ENCODE measurements around the gene SMARCAL1.

Gene SMARCAL1

DNA sequence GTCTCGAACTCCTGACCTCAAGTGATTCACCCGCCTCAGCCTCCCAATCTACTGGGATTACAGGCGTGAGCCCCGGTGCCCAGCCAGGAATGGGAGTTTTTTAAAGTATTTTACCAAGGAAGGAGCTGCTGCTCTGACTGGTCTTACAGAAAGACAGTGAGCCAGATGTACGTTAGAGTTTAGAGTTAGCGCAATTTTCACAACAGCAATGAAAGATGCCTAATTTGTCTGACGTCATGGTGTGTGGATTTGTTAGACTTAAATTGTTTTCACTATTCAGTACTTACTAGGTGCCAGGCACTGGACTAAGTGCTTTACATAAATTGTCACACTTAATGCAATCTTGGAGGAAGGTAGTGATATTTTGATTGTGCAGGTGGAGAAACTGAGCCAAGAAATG is 74.0 kb downstream of the SMARCAL1 start:
- Histone ChIP-seq H3K9me3 (ENCODE audit: control insufficient read depth, insufficient read depth, low read length) (no peaks in the 10 kb centered on the region), H3K4me3 (ENCODE audit: low read depth, low read length) (no peak overlapping the region)

DNA sequence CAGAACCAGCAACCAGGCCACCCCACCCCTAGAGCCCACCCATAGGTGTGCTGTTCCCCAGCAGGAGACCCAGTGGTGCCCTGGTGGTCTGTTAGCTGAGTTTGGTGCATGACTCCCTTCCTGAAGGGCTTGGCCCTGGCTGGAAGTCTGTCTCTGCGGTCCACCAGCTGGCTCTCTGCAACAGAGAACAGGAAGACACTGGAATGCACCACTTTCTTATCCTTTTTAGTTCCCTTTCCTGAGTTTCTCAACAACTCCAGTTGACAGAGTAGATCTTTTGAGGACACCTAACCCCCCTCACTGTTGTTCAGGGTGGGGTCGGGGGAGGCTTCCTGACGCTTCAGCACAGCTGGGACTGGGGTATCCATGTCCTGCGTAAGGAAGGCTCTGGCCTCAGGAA is 74.4 kb downstream of the SMARCAL1 start:
- H3K9me3 ChIP-seq (ENCODE audit: control insufficient read depth, insufficient read depth, low read length) = no peaks in the 10 kb centered on the region
- H3K4me1 ChIP-seq (ENCODE audit: control insufficient read depth, insufficient read depth, low read length) = no peaks in the 10 kb centered on the region
- no peaks in the 10 kb centered on the region for H3K27me3 ChIP-seq (ENCODE audit: control insufficient read depth, insufficient read depth, low read length)
- no peak overlapping the region for H3K4me3 ChIP-seq (ENCODE audit: low read depth, low read length)
- H3K9ac ChIP-seq (ENCODE audit: low read depth, low read length) = no peak overlapping the region
- H3K36me3 ChIP-seq (ENCODE audit: control insufficient read depth, insufficient read depth, low read length) = no peaks in the 10 kb centered on the region

More for the DNA sequence above, 74.0 kb downstream of the SMARCAL1 start:
- H3K36me3 ChIP-seq (ENCODE audit: control insufficient read depth, insufficient read depth, low read length) = no peaks in the 10 kb centered on the region
- H3K4me1 ChIP-seq (ENCODE audit: control insufficient read depth, insufficient read depth, low read length) = no peaks in the 10 kb centered on the region
- no peak overlapping the region for H3K9ac ChIP-seq (ENCODE audit: low read depth, low read length)
- no peaks in the 10 kb centered on the region for H3K27me3 ChIP-seq (ENCODE audit: control insufficient read depth, insufficient read depth, low read length)

DNA sequence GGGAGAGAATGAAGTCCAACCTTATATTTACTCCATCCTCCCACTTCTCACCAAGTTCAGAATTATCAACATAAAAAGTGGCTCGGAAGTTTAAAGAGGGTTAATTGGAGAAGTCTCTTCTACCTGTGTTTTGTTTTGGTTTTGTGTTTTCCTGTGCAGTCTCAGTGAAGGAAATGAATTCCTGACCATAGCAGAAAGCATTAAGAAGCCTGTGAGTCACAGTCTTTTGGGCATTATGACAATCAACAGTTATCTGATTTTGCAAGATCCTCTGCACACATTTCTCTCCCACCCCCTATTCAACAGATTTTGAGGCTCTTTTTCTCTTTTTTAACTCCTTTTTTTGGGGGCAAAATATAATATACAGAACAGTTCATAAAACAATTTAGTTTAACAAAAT is 77.8 kb downstream of the SMARCAL1 start:
- Histone ChIP-seq H3K27me3 (ENCODE audit: control insufficient read depth, insufficient read depth, low read length) (no peaks in the 10 kb centered on the region), H3K9ac (ENCODE audit: low read depth, low read length) (no peak overlapping the region), H3K36me3 (ENCODE audit: control insufficient read depth, insufficient read depth, low read length) (no peaks in the 10 kb centered on the region), H3K9me3 (ENCODE audit: control insufficient read depth, insufficient read depth, low read length) (no peaks in the 10 kb centered on the region), H3K4me1 (ENCODE audit: control insufficient read depth, insufficient read depth, low read length) (no peaks in the 10 kb centered on the region), H3K4me3 (ENCODE audit: low read depth, low read length) (no peak overlapping the region)

DNA sequence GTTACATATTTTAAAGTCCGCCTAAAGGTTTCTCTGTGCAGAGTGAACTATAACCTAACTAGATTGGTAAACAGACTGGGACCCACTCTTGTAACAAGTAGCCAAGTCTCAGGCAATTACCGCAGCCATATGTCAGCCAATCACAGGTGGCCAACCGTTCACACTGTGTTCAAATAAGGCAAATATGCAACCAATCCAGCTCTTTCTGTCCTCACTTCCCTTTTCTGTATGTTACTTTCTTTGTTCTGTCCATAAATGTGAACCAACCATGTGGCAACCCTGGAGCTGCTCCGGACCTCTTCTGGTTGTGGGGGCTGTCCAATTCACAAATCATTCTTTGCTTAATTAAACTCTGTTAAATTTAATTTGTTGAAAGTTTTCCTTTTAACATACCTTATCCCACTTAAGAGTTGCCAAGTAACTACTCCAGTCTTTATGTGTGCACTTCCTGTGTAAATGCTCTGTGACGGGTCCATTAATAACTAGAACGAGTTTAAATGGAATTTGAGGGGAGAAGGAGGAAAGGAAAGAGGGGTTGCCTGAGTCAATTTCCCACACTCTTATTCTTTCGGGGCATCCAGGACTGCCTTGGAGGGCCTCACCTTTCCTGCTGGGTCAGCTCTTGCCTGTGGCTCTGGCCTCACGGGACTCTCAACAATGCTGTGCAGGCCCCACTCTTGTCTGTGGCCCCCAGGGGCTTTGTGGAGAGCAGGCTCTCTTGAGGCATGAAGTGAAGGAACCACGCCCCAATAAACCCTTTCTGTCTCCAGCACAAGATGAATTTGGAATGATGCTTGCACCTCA is 79.7 kb downstream of the SMARCAL1 start:
- Histone ChIP-seq H3K9me3 (ENCODE audit: control insufficient read depth, insufficient read depth, low read length) (no peaks in the 10 kb centered on the region), H3K9ac (ENCODE audit: low read depth, low read length) (no peak overlapping the region), H3K4me3 (ENCODE audit: low read depth, low read length) (no peak overlapping the region), H3K27me3 (ENCODE audit: control insufficient read depth, insufficient read depth, low read length) (no peaks in the 10 kb centered on the region), H3K36me3 (ENCODE audit: control insufficient read depth, insufficient read depth, low read length) (no peaks in the 10 kb centered on the region), H3K4me1 (ENCODE audit: control insufficient read depth, insufficient read depth, low read length) (no peaks in the 10 kb centered on the region)

DNA sequence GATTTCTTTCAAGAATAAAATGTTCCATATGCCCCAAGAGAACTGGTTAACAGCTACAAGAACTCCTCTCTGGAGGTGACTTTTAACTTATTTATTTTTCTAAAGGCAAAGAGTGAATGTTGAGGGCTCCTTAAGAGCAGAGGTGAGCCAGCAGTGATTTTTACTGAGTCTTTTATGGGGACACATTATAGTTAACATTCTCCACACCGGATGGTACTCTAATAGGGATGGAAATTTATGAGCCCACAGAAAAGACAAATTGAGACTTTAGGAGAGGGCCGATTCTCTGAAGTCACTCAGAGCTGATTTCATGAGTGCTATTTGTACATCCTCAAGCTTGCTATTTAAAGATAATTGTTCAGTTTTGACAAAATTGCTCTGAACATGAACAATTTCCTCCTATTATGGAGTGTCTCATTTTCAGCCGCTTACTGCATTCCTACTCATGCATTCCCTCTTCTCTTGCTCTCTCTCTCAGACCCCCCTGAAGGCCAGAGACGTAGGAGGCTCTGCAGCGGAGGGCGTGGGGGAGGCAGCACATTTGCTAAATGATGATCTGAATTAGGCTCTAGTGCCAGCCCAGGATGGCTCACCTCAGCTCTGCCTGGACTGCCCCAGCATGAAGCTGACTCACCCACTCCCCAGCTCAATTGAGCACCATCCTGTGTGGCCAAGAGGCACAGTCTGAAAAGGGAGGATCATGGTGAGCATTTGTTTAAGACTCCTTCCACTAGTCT is 80.5 kb downstream of the SMARCAL1 start:
- H3K9ac ChIP-seq (ENCODE audit: low read depth, low read length) = no peak overlapping the region

DNA sequence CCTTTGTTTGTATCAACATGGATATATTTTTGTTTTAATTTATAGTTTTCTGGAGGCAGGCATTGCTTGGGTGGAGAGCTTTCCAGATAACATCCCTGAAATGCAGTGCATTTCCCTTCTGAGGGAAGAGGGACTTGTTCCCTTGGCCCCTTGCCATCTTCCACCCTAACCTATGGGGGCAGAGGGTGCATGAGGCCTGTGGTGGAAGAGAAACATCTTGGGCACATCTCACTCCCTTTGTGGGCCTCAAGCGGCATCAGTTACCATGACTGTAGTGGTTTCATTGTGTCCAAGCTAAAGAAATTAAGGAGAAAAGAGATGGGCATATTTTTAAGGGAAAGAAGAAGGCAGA is 81.0 kb downstream of the SMARCAL1 start:
- Histone ChIP-seq H3K4me3 (ENCODE audit: low read depth, low read length) (no peak overlapping the region), H3K9ac (ENCODE audit: low read depth, low read length) (no peak overlapping the region), H3K4me1 (ENCODE audit: control insufficient read depth, insufficient read depth, low read length) (peaks cover 3% of the 10 kb centered on the region)

More for the DNA sequence above, 80.5 kb downstream of the SMARCAL1 start:
- H3K27me3 ChIP-seq (ENCODE audit: control insufficient read depth, insufficient read depth, low read length) = no peaks in the 10 kb centered on the region
- H3K4me3 ChIP-seq (ENCODE audit: low read depth, low read length) = no peak overlapping the region
- H3K36me3 ChIP-seq (ENCODE audit: control insufficient read depth, insufficient read depth, low read length) = no peaks in the 10 kb centered on the region
- H3K4me1 ChIP-seq (ENCODE audit: control insufficient read depth, insufficient read depth, low read length) = no peaks in the 10 kb centered on the region
- no peaks in the 10 kb centered on the region for H3K9me3 ChIP-seq (ENCODE audit: control insufficient read depth, insufficient read depth, low read length)

DNA sequence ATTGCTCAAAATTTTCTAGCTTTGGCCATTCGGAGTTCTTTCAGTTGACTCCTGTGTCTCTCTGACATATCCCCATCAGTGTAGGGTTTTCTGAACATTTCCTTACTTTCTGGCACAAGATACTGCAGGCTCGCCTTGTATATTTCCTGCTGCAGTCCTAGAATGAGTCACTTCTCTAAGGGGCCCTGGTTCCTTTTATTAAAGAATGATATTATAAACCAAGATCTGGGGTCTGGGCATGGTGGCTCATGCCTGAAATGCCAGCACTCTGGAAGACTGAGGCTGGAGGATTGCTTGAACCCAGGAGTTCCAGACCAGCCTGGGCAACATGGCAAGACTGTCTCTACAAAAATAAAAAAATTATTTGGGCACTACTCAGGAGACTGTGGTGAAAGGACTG is 83.4 kb downstream of the SMARCAL1 start:
- Histone ChIP-seq H3K4me3 (ENCODE audit: low read depth, low read length) (no peak overlapping the region), H3K9ac (ENCODE audit: low read depth, low read length) (no peak overlapping the region), H3K27me3 (ENCODE audit: control insufficient read depth, insufficient read depth, low read length) (no peaks in the 10 kb centered on the region), H3K4me1 (ENCODE audit: control insufficient read depth, insufficient read depth, low read length) (peaks cover 7% of the 10 kb centered on the region), H3K36me3 (ENCODE audit: control insufficient read depth, insufficient read depth, low read length) (peaks cover 12% of the 10 kb centered on the region), H3K9me3 (ENCODE audit: control insufficient read depth, insufficient read depth, low read length) (no peaks in the 10 kb centered on the region)

More for the DNA sequence above, 81.0 kb downstream of the SMARCAL1 start:
- H3K27me3 ChIP-seq (ENCODE audit: control insufficient read depth, insufficient read depth, low read length) = no peaks in the 10 kb centered on the region
- no peaks in the 10 kb centered on the region for H3K9me3 ChIP-seq (ENCODE audit: control insufficient read depth, insufficient read depth, low read length)
- H3K36me3 ChIP-seq (ENCODE audit: control insufficient read depth, insufficient read depth, low read length) = no peaks in the 10 kb centered on the region

DNA sequence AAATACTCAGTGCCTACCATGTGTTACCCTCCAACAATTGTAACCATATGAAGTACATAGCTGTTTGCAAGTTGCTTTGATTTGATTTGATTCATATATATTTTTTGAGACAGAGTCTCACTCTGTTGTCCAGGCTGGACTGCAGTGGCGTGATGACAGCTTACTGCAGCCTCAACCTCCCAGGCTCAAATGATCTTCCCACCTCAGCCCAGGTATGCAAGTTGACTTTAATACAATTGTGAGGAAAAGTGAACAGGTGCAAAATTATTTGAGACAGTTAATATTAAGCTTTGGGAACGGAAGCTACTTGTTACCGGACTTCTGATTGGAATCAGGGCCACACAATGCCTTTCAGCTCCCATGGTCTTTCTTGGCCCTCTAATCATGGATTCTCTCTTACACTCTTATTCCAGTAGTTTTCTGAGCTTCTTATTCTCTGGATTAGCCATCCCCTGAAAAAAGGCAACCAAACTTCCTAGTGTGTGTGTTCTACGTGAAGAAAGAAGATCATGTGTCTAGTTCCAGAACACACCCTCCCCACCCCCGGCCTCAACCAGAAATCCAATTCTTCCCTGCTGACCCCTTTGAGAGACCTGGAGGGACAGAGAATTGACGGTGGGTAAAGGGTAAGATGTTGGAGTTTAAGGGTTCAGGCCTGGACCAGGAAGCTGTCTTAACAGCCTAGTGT is 85.2 kb downstream of the SMARCAL1 start:
- Histone ChIP-seq H3K9me3 (ENCODE audit: control insufficient read depth, insufficient read depth, low read length) (no peaks in the 10 kb centered on the region), H3K36me3 (ENCODE audit: control insufficient read depth, insufficient read depth, low read length) (peaks cover 28% of the 10 kb centered on the region), H3K9ac (ENCODE audit: low read depth, low read length) (peak overlapping the region; percentile 92), H3K4me1 (ENCODE audit: control insufficient read depth, insufficient read depth, low read length) (peaks cover 7% of the 10 kb centered on the region), H3K4me3 (ENCODE audit: low read depth, low read length) (peak overlapping the region; percentile 93), H3K27me3 (ENCODE audit: control insufficient read depth, insufficient read depth, low read length) (no peaks in the 10 kb centered on the region)

DNA sequence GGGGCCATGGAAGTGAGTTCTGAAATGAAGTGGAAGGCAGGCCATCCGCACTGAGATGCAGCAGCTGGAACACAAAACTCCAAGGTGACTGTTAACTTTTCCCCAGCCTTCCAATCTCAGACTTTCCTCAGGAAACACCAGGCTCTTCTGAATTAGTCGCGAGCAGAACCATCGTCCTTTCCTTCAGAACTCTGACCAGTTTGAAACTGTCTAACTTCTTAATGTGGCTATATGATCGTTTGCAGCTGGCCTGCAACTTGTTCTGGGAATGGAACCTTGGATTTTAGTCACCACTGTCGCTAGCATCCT is 85.7 kb downstream of the SMARCAL1 start:
- peaks cover 7% of the 10 kb centered on the region for H3K4me1 ChIP-seq (ENCODE audit: control insufficient read depth, insufficient read depth, low read length)
- peak overlapping the region; percentile 93 for H3K4me3 ChIP-seq (ENCODE audit: low read depth, low read length)
- H3K36me3 ChIP-seq (ENCODE audit: control insufficient read depth, insufficient read depth, low read length) = peaks cover 33% of the 10 kb centered on the region
- no peaks in the 10 kb centered on the region for H3K9me3 ChIP-seq (ENCODE audit: control insufficient read depth, insufficient read depth, low read length)
- peak overlapping the region; percentile 92 for H3K9ac ChIP-seq (ENCODE audit: low read depth, low read length)
- no peaks in the 10 kb centered on the region for H3K27me3 ChIP-seq (ENCODE audit: control insufficient read depth, insufficient read depth, low read length)

DNA sequence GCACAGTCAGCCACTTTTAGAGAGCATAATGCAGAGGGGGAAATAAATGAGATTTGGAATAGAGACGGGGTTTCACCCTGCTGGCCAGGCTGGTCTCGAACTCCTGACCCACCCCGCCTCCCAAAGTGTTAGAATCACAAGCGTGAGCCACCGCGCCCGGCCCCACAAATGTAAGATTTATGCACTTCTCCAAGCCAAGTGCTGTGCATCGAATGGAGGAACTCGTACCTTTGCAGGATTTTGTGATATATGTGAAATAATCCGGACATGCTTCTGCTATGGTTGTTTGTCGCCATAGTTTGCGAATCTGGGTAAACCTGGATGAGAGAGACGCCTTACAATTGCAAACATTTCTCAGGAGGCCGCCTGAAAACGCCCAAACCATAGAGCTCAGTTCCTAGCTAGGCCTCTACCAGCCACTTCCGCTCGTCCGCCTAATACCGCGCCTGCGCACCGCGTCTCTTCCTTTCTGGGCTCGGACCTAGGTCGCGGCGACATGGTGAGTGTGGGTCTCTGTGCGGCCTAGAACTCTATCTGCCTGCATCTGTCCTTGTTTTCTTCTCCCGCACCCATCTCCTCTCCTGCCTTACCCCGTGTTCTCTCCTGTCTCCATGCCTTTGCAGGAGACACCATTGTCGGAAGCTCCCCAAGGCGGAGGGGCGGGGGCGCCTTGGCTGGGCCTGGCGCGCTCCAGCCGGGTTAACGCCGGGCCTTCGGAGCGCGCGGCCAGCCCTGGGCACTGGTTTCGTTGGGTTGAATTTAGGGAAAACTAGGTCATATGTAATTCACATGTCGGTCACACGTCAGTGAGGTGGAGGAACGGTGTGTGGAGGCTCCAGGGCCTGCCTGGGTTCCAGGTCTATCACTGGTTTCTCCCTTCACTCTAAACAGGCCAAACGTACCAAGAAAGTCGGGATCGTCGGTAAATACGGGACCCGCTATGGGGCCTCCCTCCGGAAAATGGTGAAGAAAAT is 86.4 kb downstream of the SMARCAL1 start, which contains the start of gene RPL37A:
TSS of gene RPL37A (plus strand) at position 466 of the 974 bp plus-strand sequence. CDS start at position 497, 31 bp downstream.
- Histone ChIP-seq H3K9me3 (ENCODE audit: control insufficient read depth, insufficient read depth, low read length) (no peaks in the 10 kb centered on the region), H3K36me3 (ENCODE audit: control insufficient read depth, insufficient read depth, low read length) (peaks cover 34% of the 10 kb centered on the region), H3K9ac (ENCODE audit: low read depth, low read length) (peak within 1 kb of the TSS; percentile 99), H3K27me3 (ENCODE audit: control insufficient read depth, insufficient read depth, low read length) (no peaks in the 10 kb centered on the region), H3K4me3 (ENCODE audit: low read depth, low read length) (peak within 1 kb of the TSS; percentile 93), H3K4me1 (ENCODE audit: control insufficient read depth, insufficient read depth, low read length) (peaks cover 7% of the 10 kb centered on the region)

DNA sequence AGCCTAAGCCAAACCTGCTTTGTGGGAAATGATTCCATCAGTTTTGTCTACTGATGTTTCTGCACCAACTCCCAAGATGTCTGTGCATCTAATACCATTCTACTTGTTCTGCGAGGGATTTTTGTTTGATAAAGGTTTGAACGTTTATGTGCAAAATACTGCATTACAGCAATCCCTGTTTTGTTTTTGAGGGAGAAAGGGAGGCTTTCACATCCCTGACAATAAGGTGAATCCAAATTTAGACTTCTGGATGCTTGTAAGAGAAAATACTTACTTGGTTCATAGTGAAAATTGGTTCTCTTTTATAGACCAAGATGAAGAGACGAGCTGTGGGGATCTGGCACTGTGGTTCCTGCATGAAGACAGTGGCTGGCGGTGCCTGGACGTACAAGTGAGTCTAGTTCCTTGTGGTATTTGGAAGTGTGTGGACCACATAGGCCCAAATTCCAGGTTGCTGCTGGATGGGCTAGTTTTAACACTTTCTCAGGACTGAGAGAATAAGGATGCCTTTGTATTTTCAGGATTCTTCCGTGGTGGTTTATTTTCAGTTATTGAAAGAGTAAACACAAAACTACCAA is 87.4 kb downstream of the SMARCAL1 start:
- Histone ChIP-seq H3K9me3 (ENCODE audit: control insufficient read depth, insufficient read depth, low read length) (no peaks in the 10 kb centered on the region), H3K4me3 (ENCODE audit: low read depth, low read length) (peak overlapping the region; percentile 93), H3K36me3 (ENCODE audit: control insufficient read depth, insufficient read depth, low read length) (peaks cover 41% of the 10 kb centered on the region), H3K9ac (ENCODE audit: low read depth, low read length) (peak overlapping the region; percentile 99), H3K27me3 (ENCODE audit: control insufficient read depth, insufficient read depth, low read length) (no peaks in the 10 kb centered on the region), H3K4me1 (ENCODE audit: control insufficient read depth, insufficient read depth, low read length) (peaks cover 7% of the 10 kb centered on the region)
